Measurements from ENCODE around the gene NACAD.

Gene NACAD

DNA sequence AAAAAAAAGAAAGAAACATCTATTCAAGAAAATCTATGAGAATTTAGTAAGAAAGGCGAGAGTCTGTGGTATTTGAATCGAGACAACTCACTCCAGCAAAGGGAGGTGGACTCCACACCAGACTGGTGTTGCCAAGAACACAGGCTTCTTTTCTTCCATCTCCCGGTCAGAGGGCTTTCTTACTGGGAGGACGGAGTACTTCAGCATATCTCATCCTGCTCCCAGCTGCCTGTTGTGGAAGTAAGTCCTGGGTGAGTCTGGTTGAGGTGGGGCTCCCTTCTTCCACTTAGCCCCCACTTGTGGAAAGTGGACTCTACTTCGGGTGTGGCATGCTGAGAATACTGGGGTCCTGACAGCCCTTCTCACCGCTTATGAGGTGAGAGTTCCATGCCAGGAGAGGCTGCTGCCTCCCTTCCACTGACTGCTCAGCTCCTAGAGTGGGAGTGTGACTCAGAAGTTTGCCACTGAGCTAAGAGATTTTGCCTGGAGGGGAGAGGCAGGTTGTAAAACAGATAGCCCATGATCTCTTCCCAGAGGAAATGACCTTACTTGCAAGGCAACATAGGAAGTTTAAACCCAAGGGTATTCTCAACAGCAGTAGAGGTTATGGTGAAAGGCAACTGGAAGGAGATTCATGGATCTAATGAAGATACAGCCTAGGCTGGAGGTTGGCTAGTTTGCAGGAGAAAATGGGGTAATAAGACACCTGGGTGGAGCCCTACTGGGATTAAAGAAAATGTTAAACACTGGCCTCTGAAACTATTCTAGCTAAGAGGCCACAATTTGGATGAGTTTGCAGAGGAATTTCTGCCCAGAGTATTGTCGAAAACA lies 3.5 kb upstream of the NACAD start:
- DNase-seq (ENCODE audit: low read depth), result peak; percentile 77

DNA sequence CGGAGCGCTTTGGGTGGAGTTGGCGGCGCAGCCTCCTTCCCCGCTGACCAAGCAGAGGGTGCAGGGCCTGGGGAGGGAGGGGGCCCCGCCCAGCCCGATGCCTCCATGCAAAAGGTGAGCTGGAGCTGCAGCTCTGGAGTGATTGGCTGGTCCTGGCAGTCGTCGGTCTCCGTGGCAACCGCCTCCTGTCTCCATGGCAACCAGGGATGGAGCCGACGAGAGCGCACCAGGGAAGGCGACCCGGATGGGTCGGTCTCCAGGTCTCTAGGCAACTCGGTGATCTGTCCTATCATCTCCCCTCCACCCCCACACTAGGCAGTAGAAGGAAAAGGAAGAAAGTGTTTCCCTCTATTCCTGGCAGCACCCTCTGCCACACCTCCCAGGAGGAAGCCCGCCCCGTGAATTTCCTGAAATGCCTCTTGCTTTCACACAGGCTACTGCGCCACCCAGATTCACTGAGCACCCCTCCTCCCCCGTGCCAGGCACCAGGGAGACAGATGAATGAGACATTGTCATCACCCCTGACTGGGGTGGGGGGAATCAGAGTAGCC lies 647 bp upstream of the NACAD start:
- DNase-seq (ENCODE audit: low read depth), result peak; percentile 67

DNA sequence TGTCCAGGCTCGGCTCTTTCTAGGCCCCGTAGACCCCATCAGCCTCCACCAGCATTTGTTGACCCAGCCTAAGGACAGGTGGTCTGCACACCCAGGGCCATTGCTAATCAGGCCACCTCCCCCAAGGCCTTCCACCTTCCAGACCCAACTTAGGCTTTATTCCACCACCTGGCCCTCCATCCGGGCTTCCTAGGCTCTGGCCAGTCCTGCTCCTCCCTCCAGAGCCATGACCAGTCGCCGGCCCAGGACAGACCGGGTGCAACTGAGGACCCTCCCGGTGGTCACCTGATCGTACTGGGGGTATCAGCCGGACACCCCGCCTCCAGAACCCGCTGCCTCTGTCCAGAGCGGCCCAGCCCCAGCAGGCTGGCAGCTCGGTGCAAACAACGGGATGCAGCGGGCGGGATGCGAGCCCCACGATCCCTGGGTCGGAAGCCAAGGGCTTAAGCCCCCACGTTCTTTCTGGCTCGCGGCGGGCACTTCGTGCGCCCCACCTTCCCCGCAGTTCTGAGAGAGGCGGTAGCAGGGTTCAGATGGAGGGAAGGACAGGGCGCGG lies 545 bp downstream of the NACAD start:
- no peak for DNase-seq (ENCODE audit: low read depth)

DNA sequence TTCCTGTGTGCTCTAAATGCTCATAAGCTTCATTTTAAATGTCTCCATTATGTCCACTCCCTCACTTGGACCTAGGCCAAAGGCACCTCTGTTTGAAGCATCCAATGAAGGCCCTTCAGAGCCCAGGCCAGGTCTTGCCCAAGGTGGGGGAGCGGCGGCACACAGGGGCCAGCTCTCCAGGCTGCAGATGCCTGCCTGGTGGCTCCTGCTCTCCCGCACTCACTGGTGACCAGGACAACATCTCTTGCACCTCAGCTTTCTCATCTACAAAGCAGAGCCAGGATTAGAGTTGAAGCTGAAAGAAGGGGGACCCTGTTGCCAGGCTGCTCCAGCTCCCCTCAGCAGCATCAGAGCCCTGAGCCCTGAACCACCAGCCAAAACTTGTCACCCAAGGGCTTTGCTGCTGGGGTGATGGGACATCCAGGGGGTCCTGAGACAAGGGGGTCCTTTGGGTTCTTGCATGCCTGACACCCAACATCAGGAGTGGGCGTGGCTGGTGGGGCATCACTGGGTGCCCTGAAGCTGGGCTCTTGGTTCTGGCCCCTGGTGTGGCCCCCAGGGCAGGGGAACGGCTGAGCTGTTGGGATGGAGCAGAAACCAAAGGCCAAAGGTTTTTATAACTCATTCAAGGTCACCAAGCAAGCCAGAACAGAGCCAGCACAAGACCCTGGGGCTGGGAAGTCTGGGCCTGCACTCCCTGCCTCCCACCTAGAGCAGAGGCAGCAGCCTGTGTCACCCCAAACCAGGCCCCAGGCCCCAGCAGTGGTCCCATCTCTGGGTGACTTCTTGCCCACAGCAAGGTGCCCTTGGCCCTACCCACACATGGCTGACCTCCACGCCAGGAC lies 1.2 kb downstream of the NACAD start:
- DNase-seq (ENCODE audit: low read depth), result no peak

DNA sequence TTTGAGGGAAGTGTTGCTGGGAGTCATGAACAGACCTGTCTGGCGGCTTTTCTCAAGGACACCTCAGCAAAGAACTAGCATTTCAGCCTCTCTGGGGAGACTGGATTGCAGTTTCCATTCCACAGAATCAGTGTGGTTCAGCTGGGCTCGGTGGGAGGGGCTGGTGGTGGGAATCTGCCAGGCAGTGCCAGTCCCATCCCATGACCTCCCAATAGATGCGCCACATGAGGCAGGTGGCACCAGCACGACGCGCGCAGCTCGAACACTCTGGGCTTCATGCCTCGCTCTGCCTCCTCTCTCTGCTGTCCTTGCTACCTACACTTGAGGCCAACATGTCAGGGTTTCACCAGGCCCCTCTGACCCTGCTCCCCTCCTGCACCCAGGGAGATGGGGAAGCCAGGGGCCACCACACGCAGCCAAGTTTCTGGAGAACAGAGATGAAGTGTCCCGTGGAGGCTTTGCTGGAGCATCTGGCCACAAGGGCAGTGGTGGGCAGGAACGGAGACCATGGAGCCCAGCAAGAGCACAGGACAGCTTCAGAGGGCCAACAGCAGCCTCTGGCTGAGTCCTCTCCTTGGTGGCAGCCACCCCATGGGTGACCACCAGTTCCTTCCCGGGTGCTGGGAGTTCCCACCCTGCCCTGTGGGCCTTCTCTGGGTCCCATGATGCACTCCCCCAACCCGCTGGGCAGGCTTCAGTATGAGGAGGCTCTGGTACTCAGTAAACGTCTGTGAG lies 2.3 kb downstream of the NACAD start:
- DNase-seq (ENCODE audit: low read depth), result no peak

DNA sequence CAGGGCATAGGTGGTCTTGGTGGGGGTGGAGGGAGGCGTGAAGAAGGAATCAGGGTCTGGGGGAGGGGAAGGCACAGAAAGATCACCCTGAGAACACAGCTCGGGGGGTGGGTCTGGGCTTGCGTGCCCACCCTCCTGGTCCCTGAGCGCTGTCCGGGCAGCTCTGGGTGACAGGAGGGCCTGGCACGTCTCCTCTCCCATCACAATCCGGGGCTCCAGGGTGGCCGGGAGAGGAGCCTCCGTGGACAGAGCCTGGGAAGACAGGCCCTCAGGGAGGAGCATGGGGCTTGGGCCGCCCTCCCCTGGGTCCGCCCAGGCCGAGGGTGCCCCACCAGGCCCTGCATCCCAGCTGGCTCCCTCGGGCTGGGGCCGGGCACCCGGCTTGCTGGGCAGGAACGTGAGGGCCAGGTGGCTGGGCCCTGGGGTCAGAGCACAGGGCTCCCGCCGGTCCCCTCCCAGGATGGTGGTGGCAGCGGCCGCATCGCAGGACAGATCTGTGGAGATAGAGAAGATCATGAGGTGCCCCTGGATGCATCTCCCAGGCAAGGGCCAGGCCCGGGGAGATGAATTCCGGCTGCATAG lies 3.1 kb downstream of the NACAD start:
- no peak for DNase-seq (ENCODE audit: low read depth)

DNA sequence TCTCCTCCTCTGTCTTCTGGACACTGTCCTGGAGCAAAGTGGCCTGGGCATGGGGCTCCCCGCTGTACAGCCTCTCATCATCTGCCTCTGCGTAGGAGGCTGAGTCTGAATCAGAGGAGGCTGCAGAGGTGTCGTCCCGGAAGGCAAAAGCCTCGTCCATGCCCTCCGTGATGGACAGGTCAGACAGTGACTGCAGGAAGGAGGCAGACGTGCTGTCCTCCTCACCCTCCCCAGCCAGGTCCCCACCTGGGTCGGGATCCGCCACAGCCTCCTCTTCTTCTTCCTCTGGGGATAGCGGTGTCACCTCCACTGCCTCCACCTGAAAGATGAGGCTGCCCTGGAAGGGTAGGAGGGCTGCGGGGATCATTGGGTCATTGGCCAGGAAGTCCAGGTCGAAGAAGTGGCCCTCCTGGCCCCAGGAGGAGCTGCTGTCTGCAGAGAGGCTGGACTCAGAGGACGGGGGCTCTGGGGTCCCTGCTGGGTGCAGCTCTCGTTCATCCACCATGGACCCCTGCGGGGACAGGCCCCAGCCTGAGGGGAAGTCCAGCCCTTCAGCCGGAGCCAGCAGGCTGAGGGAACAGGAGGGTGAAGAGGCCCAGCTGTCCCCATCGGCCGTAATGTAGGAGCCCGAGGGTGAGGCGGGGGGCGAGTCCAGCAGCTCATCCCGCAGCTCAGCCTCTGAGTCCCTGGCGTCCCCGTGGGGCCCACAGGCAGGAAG lies 3.7 kb downstream of the NACAD start:
- no peak for DNase-seq (ENCODE audit: low read depth)

DNA sequence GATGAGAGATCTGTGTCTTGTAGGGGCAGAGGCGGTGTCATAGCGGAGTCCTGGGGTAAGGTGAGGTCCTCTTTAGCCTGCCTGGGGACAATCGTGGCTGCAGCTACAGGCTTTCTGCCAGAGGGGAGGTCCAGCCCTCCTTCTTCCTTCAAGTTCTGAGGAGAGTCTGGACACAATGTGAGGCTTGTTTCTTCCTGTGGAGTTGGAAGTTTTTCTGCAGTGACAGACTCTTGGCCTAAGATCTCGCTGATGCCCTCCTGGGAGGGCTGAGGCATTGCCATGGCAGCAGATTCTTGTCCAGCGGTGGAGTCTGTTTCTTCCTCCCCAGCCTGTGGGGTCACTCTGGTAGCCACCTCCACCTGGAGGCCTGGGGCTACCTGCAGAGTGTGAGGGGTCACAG lies 4.4 kb downstream of the NACAD start:
- DNase-seq (ENCODE audit: low read depth), result no peak

DNA sequence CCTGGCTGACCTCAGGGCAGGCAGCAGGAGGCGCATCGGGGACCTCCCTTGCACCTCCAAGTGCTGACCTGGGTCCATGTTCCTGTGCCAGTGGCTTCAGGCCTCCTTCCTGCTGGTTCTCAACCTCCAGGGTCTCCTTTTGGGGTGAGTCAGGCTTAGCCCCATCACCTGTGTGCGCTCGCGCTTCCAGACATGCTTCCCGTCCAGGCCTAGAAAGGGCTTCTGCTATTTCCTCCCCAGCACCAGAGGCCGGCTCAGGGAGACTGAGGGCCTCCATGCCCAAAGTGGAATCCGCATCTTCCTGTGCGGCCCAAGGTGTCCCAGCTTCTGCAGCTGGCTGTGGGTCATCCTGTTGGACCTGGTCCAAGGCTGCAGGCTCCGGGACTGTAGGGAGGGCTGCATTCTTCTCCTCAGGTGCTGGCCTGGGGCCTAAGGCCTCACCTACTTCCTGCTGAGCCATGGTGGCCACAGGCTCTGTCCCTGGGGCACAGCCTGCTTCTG lies 5.9 kb downstream of the NACAD start:
- DNase-seq (ENCODE audit: low read depth), result no peak

DNA sequence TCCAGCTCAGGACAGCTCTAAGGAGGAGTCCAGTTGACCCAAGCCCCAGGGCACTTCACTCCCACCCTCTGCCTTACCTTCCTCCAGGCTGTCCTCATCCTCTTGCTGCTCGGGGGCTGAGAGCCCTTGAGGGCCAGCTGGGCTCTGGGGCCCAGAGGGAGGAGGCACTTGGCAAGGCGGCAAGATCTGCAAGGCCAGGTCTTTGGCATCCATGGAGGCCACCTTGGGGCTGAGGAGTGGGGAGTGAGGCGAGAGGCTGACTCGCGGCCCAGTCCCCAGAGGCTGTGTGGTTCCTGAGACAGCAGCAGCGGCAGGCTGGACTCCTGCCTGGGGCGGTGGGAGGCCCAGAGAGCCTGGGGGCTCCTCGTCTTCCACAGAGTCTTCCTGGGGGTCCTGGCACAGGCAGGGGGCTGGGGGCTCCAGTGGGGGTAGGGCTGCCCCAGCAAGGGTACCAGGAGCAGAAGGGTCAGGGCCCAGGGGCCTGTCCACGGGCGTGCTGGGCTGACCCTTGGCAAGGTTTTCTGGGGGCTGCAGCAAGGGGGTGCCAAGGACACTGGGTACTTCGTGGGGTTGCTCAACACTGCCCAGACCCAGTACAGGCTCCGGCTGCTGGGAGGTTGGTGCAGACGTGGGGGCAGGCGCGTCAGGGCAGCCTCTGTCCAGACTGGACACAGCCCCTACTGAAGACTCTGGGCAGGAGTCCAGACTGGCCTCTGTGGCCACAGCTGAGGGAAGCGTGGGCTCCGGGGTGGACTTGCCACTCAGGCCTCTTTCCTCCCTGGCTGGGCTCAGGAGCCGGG lies 6.5 kb downstream of the NACAD start:
- DNase-seq (ENCODE audit: low read depth), result no peak

DNA sequence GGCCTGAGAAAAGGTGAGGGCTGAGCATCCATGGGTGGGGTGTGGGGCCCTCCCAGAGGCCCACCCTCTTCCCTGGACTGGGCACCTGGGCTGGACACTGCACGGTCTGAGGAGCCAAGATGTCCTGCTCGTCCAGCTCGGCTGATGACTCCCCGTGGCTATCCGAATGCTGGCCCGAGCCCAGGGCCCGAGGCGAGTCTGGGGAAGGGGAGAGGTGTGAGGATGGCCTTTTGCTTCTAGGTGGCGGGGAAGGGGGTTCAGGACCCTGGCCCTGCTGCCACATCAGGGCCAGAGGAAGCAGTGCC lies 7.1 kb downstream of the NACAD start:
- no peak for DNase-seq (ENCODE audit: low read depth)

DNA sequence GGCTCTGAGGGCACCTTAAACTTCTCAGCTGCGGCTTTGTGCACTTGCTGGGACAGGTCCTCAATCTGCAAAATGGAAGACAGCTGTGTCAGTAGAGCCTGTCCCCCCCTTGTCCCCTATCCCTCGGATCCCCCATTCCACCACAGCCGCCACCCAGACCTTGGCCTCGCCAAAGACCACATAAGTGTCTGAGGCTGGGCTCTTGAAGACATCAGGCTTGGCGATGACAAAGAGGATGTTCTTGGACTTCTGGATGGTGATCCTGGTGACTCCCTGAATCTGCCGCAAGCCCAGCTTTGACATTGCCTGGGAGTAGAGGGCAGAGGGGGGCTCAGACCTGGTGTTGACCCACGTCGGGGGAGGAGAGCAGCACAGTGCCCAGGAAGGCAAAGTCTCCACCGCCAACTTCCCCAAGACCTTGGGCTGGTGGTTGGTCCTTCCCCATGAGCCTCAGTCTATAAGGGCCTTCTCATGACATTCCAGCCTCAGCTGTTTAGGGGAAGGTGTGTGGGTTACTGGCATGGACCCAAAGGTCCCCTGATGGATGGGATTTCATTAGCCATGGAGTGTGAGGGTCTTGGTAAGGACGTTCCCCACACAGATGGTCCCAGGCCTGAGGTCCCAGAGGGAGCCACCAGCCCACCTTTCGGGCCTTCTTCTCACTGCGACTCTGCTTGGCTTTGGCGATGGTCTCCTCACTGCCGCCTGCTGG lies 7.7 kb downstream of the NACAD start:
- no peak for DNase-seq (ENCODE audit: low read depth)

DNA sequence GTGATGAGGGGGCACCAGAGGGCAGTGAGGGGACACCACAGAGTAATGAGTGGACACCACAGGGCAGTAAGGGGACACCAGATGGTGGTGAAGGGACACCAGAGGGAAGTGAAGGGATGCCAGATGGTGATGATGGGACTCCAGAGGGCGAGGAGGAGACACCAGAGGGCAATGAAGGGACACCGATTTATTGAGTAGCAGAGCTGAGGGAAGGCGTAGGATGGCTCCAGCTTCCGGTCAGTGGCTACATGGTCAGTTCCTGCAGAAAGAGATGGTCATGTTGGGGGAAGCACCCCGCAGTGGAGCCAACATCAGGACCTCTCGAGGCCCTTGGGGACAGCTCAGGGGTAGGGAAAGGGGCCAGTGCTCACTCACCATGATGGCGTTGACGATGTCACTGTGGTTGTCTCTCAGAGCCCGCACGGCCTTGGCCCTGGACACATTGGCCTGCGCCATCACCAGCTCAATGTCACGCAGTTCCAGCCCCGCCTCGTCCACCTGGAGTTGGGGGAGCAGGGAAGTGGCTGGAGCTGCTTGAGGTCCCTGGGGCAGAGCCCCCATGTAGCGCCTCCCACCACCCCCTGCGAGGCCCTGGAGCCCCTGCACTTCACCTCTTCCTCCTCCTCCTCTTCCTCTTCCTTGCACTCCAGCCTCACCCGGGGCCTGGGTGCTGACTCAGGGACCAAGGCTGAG lies 8.4 kb downstream of the NACAD start:
- no peak for DNase-seq (ENCODE audit: low read depth)

DNA sequence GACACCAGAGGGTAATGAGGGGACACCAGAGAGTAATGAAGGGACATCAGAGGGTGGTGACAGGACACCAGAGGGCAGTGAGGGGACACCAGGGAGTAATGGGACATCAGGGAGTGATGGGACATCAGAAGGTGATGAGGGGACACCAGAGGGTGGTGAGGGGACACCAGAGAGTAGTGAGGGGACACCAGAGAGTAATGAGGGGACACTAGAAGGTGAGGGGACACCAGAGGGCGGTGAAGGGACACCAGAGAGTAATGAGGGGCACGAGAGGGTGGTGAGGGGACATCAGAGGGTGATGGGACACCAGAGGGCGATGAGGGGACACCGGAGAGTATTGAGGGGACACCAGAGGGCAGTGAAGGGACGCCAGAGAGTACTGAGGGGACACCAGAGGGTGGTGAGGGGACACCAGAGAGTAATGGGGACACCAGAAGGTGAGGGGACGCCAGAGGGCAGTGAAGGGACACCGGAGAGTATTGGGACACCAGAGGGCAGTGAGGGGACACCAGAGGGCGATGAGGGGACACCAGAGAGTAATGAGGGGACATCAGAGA lies 10.6 kb downstream of the NACAD start:
- DNase-seq (ENCODE audit: low read depth), result no peak

DNA sequence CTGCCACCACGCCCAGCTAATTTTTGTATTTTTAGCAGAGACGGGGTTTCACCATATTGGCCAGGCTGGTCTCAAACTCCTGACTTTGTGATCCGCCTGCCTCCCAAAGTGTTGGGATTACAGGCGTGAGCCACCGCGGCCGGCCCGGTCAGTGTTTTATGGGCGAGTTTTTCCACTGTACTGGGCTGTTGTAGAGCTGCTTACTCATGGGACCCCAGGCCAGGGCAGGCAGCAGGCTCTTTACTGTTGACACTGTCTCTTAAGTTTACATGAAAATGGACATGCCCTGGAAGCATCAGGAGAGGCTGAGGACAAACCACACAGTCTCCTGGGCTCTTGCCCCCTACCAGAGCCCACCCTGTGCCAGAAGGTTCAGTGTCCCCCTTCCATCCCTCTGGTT lies 11.2 kb downstream of the NACAD start:
- no peak for DNase-seq (ENCODE audit: low read depth)

DNA sequence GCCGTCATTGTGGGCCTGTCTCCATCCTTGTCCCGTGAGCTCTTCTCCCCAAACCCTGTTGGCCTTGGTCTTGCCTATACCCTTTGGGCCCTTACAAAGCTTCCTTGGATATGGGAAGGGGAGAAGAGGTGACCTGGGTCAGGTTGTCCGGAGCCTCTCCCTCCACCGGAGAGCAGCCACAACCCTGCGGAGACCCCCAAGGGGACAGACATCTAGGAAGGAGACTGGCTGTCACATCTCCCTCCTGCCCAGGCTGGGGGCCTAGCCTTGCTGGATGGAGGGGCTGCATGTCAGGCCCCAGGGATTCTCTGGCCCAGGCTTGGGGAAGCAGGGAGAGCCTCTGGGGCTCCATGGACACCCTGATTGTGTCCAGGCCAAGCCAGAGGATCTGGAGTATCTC lies 11.8 kb downstream of the NACAD start:
- no peak for DNase-seq (ENCODE audit: low read depth)

DNA sequence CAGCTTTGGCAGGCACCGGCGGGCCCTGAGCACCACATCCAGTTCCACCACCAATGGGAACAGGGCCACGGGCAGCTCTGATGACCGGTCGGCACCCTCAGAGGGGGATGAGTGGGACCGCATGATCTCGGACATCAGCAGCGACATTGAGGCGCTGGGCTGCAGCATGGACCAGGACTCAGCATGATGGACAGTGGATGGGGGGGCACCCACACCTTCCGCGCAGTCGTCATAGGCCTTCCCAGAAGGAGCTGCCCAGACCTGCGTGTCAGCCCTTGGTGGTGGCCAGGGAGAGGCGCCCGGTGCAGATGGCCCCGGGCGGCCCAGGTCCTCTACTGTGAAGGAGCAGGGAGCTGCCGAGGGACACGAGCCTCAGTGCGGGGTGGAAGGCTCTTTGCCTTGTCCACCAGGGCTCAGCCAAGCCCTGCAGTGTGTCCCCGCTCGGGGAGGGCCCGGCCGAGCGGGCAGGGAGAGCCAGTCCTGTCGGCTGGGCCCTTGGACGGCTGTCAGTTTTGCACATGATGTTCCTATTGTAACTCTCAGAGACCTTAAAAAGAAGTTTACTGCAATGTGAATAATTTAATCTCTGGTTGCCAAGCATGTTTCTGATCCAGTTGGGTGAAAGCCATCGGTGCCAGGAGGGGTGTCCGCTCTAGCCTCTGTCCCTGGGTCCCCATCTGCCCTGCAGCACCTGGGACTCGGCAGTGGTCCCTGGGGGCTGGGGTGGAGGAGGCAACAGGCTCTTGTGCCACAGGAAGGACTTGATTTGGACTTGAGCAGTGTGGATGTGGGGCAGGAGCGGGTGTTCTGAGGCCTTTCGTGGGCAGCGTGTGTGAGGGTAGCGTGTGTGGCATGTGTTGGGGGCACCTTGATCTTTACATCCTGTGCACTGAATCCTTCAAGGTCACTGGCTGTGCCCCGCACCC lies 12.6 kb downstream of the NACAD start:
- DNase-seq (ENCODE audit: low read depth), result no peak

DNA sequence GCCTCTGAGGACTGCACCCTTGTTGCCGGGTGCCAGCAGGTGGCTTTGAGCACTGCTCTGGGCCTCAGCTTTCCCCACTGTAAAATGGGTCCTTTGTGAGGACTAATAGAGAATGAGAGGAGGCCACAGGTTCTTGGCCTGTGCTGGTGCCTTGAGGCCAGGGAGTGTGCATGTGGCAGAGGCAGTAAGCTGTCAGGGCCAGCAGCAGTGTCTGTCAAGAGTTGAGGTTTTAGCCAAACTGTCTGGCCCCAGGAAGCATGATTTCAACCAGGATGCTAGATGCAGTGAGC lies 13.5 kb downstream of the NACAD start:
- DNase-seq (ENCODE audit: low read depth), result no peak

All from EH (cell line).